AG10803 (cell line): Measurements from ENCODE around the gene AMOTL2.

Experiments
- DNase-seq: peaks from one replicate; pipeline ENCODE4 v3.0.0; 2010; ENCODE audit warnings: low read depth
- H3K4me3 ChIP-seq: 2 replicates; pipeline ENCODE4 v1.5.1; 2011; ENCODE audit warnings: mild to moderate bottlenecking, low read length, control low read depth
- CTCF ChIP-seq: conservative IDR thresholded peaks from 2 replicates; pipeline ENCODE4 v1.5.1; 2011; ENCODE audit warnings: mild to moderate bottlenecking, low read length, control low read depth, inconsistent platforms

The AMOTL2 gene

GRCh38 chr3:134327594-134327975 is 46.7 kb downstream of the AMOTL2 start:
- no peak for TF ChIP-seq CTCF
- peak; percentile 95 for DNase-seq
- H3K4me3 ChIP-seq, result no peak overlapping the region

GRCh38 chr3:134326760-134327593 is 47.3 kb downstream of the AMOTL2 start:
- no peak overlapping the region for H3K4me3 ChIP-seq
- no peak for TF ChIP-seq CTCF
- peak; percentile 100 for DNase-seq

GRCh38 chr3:134326126-134326525 is 48.1 kb downstream of the AMOTL2 start:
- TF ChIP-seq CTCF, result no peak
- DNase-seq, result no peak
- H3K4me3 ChIP-seq, result no peak overlapping the region

- DNase-seq, result no peak
- no peak for TF ChIP-seq CTCF
Measured at GRCh38 chr3:134325706-134326105, 48.5 kb downstream of the AMOTL2 start.

GRCh38 chr3:134325061-134325705 is 49.1 kb downstream of the AMOTL2 start:
- no peak overlapping the region for H3K4me3 ChIP-seq
- no peak for TF ChIP-seq CTCF
- DNase-seq, result peak; percentile 76

More at GRCh38 chr3:134325706-134326105, 48.5 kb downstream of the AMOTL2 start:
- no peak overlapping the region for H3K4me3 ChIP-seq

- no peak for TF ChIP-seq CTCF
- DNase-seq, result no peak
- H3K4me3 ChIP-seq, result no peak overlapping the region
Measured at GRCh38 chr3:134323966-134324962, 50.0 kb downstream of the AMOTL2 start.
